Gastrocnemius medialis (tissue), 4 donors: ENCODE data around the gene SMOC2.

Source experiments
- POLR2A ChIP-seq, 2 donors: fragments of 450-650 bp; IDR thresholded peaks; one replicate each; pipeline ENCODE4 v1.6.1; 2017; ENCODE audit warnings: antibody characterized with exemption in 2 of 2, mild to moderate bottlenecking in 2 of 2, moderate library complexity in 2 of 2
- TF ChIP-seq, protein P1 (sequence below), 5 experiments: fragments of 450-650 bp in 3 of 5; fragments of 200-600 bp in 2 of 5; sonication (generic) in 2 of 5; IDR thresholded peaks in 4 of 5; conservative IDR thresholded peaks in 1 of 5; 1 replicate in 4 of 5; 2 replicates in 1 of 5; pipeline ENCODE4 v1.5.1; 2016 to 2019; ENCODE audit warnings: antibody characterized with exemption in 5 of 5, mild to moderate bottlenecking in 3 of 5, moderate library complexity in 3 of 5

DNA sequence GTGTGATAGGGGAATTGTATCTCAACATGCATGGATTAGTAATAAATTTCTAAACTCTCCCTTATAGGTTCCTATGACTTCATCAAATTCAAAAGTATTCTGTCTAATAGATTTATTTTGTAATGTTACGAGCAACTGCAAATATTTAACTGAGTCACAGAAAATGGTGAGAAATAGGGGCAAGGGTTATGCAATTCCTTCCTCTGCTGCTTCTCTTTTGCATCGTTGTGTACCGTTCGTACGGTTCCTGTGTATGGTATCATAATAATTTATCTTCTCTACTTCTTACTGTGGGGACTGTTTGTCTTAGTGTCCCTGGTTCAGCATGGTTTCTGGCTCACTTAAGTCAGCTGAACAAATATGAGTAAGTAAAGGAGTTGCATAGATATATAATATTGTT is 44.8 kb downstream of the SMOC2 start:
- TF ChIP-seq, protein P1, sequence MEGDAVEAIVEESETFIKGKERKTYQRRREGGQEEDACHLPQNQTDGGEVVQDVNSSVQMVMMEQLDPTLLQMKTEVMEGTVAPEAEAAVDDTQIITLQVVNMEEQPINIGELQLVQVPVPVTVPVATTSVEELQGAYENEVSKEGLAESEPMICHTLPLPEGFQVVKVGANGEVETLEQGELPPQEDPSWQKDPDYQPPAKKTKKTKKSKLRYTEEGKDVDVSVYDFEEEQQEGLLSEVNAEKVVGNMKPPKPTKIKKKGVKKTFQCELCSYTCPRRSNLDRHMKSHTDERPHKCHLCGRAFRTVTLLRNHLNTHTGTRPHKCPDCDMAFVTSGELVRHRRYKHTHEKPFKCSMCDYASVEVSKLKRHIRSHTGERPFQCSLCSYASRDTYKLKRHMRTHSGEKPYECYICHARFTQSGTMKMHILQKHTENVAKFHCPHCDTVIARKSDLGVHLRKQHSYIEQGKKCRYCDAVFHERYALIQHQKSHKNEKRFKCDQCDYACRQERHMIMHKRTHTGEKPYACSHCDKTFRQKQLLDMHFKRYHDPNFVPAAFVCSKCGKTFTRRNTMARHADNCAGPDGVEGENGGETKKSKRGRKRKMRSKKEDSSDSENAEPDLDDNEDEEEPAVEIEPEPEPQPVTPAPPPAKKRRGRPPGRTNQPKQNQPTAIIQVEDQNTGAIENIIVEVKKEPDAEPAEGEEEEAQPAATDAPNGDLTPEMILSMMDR (IDR thresholded peaks at IDR 0.05 in 4 of 5, conservative IDR thresholded peaks at IDR 0.05 in 1 of 5) = no peak
- no peak for TF ChIP-seq POLR2A (IDR thresholded peaks at IDR 0.05)
